GM19455 (cell line): ENCODE results near the gene FAM180A.
"Not testable (repeated sequence)": the region's sequence is repeated elsewhere in the genome, so short reads cannot be mapped to it uniquely, and the experiment has no call there.

ENCODE experiments used
- ATAC-seq: cut with Tn5 transposase; IDR thresholded peaks from one replicate; pipeline ENCODE4 v1.9.1; 2021; ENCODE audit not compliant: unreplicated experiment

Gene FAM180A

DNA sequence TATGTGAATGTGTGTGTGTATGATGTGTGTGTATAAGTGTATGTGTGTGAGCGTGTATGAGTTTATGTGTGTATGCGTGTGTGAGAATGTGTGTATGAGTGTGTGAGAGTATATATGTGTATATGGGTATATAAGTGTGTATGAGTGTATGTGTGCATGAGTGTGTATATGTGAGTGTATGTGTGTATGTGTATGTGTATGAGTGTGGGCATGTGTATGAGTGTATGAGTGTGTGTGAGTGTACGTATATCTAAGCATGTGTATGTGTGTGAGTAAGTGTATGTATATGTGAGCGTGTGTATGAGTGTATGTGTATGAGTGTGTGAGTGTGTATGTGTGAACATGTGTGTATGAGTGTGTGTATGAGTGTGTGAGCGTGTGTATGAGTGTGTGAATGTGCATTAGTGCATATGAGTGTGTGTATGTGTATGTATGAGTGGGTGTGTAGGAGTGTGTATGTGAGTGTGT, 33.5 kb downstream of the FAM180A start:
- ATAC-seq = no peak

- ATAC-seq = no peak
These were observed 34.0 kb downstream of the FAM180A start for GRCh38 chr7:135714534-135715009.

- no peak for ATAC-seq
These were observed 34.7 kb downstream of the FAM180A start for GRCh38 chr7:135713836-135714470.

DNA sequence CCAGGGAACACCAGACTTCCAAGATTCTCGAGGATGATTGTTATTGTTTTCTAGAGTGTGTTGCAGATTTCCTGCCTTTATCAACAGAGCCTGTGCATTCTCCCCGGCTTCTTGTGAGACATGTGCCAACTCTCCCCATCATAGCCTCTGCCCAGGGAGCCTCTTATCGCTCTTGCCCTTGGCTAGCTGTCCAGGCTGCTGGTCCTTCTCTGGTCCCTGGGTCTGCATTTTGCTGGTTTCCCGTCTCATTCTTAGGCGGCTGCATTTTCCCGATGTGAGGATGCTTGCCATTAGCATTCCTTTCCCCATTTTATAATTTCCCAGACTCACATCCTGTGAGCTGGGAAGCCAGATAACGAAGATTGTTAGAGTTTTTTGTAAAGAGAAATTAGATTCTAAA, 35.8 kb downstream of the FAM180A start:
- no peak for ATAC-seq

- ATAC-seq = no peak
These were observed 36.3 kb downstream of the FAM180A start for GRCh38 chr7:135712182-135712782.

DNA sequence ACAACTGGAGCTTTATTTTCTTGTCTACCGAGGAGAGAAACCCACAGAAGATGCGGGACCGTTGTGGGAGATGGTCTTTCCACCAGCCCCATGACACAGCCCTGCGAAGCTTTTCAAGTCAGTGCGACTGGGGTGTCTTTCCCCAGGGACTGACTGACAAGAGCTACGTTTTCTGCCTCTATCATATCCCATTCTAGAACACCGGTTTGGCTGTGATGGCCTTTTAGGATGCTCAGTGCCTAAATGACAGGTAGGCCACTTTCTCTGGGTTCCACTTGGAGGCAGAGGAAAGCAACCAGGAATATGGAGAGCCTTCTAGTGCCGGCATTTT, 37.5 kb downstream of the FAM180A start:
- ATAC-seq = no peak

- no peak for ATAC-seq
These were observed 38.0 kb downstream of the FAM180A start for GRCh38 chr7:135710417-135711138.

DNA sequence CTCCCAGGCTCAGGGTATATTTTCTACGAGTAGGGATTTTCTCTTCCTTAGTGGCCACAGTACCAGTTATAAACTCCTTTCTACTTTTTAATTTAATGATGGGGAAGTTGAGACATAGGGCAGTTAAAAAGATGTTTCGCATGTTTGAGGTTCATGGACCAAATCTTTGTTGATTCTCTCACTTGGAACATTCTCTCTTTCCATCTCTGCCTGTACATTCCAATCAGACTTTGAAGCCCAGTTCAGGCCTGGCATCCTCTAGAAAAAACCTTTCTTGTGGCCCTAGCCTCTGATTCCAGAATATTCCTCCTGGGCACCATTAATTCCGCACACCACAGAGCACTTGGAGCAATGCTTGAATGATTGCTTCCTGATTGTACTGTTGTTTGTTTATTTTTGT, 39.1 kb downstream of the FAM180A start:
- no peak for ATAC-seq

DNA sequence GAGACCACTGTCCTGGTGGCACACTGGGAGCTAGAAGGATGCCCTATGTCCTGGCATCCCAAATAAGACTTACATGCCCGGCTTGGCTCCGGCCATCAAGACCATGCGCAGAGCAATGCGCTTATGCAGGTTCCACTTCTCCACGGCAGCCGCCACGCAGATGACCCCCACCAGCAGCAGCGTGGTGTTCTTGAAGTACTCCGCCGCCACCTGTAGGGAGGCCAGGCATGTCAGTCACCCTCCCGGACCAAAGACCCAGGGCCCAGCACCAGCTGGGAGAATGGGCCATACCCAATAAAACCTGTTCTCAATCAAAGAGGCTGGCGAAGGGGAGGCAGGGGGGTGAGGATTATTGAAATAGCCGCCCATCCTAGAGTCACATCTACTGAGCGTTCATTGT, 40.6 kb downstream of the FAM180A start:
- no peak for ATAC-seq

DNA sequence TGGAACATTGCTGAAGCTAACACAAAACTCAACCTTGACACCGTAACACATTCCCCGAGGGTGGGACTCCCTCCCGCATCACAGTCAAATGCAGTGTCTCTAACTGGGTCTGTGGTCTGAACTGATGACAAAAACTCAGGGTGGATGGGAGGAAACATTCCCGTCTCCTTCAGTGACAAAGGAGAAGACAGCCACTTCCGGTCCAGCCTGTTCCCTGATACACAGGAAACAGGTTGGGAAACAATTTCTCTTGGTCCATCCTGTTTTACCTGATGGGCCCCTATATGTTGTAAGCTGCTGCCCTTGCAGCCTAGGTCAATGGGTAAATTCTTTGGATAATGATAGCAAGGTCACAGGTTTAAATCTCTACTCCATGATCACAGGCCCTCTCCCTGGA, 41.0 kb downstream of the FAM180A start:
- no peak for ATAC-seq

- ATAC-seq = no peak
These were observed 41.6 kb downstream of the FAM180A start for GRCh38 chr7:135706858-135707569.

- ATAC-seq = no peak
These were observed 42.4 kb downstream of the FAM180A start for GRCh38 chr7:135706038-135706742.

DNA sequence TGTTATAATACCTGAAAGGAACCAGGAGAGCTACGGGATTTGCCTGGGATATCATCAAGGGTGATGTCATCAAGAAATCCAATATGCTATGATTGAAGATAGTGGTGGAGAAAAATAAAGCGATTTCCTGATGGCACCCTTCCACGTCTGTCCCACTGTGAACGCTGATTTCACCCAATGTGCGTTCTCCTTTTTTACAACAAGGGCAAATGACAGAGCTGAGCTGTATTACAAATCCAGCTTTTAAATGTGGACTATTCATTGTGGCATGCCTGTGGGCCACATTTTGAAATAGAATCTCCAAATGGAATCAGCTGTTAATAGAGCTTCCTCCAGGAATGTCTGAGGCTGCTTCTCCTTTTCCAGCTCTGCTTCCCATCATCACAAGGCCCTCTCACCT, 43.9 kb downstream of the FAM180A start:
- no peak for ATAC-seq

GRCh38 chr7:135704074-135704473, 44.5 kb downstream of the FAM180A start:
- ATAC-seq = no peak

GRCh38 chr7:135697276-135698049, 51.1 kb downstream of the FAM180A start:
- no peak for ATAC-seq

DNA sequence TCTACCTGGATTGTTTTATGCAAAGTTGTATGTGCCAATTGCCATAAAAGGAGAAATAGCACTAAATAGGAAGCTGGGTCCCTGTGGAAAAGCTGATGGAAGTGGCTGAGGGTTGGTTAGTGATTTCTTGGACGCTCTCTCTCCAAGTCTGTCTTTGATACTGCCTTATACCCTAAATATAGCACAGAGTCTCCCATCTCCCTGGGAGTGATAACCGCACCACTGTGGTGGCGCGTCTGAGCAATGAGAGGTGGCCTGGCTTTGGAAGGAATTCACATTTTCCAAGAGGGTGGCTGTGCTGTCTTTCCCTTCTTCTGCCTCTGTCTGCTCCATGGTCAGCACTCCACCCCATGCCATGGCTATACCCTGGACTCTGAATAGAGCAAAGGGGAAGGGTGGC, 55.1 kb downstream of the FAM180A start:
- ATAC-seq = no peak

GRCh38 chr7:135692606-135693005, 56.0 kb downstream of the FAM180A start:
- ATAC-seq = not testable (repeated sequence)

GRCh38 chr7:135692055-135692454, 56.6 kb downstream of the FAM180A start:
- ATAC-seq = no peak

- no peak for ATAC-seq
These were observed 58.0 kb downstream of the FAM180A start for GRCh38 chr7:135690566-135690965.

GRCh38 chr7:135687466-135687865, 61.1 kb downstream of the FAM180A start:
- ATAC-seq = no peak
